G401 (cell line): ENCODE data around the gene PIGU. TPM values are rescaled to one million over a fixed set of nuclear protein-coding genes. Genes with fewer than 3 reads are reported as not detected.

Experiments used
- total RNA-seq: library from RNA; depleted of rRNA; stranded (reverse); fragments of >200 nt; shearing (Covaris generic); gene quantifications from 2 replicates; pipeline ENCODE4 v1.2.3, GENCODE V29; 2014; rRNA removed

Gene PIGU
- total RNA-seq, 1 experiment from 2014 or later = 11.8 TPM

Other genes with a start within 250 kb of the PIGU start
- gene DYNLRB1, start 160.7 kb downstream of the PIGU start, total RNA-seq = 58.9 and 82.5 TPM in 2 replicates
- 0.37 TPM in 1 of 2 replicates, not detected in the other for gene MAP1LC3A, start 118.4 kb downstream of the PIGU start, total RNA-seq
- 3.6 and 4.6 TPM in 2 replicates for gene TP53INP2, start 27.3 kb upstream of the PIGU start, total RNA-seq
- gene NCOA6, start 148.6 kb upstream of the PIGU start, total RNA-seq = 3.1 and 5.8 TPM in 2 replicates
- 11.2 and 13.8 TPM in 2 replicates for gene GGT7, start 195.8 kb upstream of the PIGU start, total RNA-seq
- gene ACSS2, start 199.5 kb upstream of the PIGU start, total RNA-seq = 45.4 and 65.8 TPM in 2 replicates